Ovary (tissue), 3 donors: ENCODE measurements around the gene RASSF5.
A peak's percentile ranks its signal among the peaks of the same experiment; 100 is the strongest.

ENCODE experiments used
- EP300 ChIP-seq: sonication (generic); formaldehyde crosslinking; IDR thresholded peaks from one replicate; pipeline ENCODE4 v1.6.1; 2017; ENCODE audit warnings: antibody characterized with exemption
- TF ChIP-seq, protein P1 (sequence below), 3 donors: fragments of 450-650 bp in 2 of 3; fragments of 200-600 bp in 1 of 3; IDR thresholded peaks; one replicate each; pipeline versions ENCODE4 v1.5.1 to v1.8.0; 2016 to 2022; ENCODE audit warnings: antibody characterized with exemption in 3 of 3, mild to moderate bottlenecking in 1 of 3
- donor health status: DM: no; HTN: no; CAD: no.

DNA sequence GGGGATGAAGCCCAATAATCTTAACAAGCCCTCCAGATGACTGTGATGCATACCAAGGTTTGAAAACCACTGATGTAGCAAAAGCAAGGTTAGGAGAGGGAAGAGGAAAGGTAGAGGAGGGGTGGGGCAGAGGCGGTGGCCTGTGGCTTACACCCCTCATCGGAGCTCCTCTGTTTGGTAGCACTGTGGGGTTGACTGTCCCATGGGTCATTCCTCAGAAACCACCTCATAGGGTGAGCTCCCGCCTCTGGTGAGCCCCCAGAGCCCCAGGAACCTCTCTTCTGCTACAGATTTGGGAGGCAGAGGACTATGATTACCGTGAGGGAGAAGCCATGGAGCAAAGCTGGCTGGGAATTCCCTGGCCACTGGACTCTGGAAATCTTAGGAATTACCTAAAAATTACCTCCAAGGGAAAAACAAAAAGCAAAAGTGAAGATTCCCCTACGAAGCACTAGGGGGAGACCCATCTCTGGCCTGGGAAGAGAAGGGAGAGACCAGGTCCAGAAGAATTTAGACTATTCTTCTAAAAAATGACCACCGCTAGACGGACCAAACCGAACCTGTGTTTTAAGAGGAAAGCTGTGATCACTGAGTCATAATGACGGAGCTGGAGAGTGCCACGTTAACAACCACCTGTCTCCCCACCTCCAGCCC, 1.5 kb upstream of the RASSF5 start:
- TF ChIP-seq, protein P1, sequence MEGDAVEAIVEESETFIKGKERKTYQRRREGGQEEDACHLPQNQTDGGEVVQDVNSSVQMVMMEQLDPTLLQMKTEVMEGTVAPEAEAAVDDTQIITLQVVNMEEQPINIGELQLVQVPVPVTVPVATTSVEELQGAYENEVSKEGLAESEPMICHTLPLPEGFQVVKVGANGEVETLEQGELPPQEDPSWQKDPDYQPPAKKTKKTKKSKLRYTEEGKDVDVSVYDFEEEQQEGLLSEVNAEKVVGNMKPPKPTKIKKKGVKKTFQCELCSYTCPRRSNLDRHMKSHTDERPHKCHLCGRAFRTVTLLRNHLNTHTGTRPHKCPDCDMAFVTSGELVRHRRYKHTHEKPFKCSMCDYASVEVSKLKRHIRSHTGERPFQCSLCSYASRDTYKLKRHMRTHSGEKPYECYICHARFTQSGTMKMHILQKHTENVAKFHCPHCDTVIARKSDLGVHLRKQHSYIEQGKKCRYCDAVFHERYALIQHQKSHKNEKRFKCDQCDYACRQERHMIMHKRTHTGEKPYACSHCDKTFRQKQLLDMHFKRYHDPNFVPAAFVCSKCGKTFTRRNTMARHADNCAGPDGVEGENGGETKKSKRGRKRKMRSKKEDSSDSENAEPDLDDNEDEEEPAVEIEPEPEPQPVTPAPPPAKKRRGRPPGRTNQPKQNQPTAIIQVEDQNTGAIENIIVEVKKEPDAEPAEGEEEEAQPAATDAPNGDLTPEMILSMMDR (IDR thresholded peaks at IDR 0.05): peak in 1 of 3 donors; percentile 41
- TF ChIP-seq EP300: no peak
